ENCODE data around the gene ALG1L2.
A peak's percentile ranks its signal among the peaks of the same experiment; 100 is the strongest.
"Not testable (repeated sequence)": the region's sequence is repeated elsewhere in the genome, so short reads cannot be mapped to it uniquely, and the experiment has no call there.

ALG1L2 gene

DNA sequence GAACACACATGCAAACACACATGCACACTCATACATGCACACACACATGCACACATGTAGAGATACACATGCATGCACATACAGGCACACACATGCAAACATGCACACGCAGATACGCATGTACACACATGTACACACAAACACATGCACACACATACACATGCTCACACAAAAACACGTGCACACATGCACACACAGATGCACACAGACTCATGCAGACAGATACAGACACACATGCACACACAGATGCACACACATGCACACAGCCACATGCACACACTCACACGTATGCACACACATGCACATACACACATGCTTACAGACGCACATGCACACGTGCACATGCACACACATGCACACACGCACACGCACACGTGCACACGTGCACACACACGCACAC is 37.3 kb upstream of the ALG1L2 start:
- no peak for DNase-seq
- Histone ChIP-seq H3K23ac (ENCODE audit: low read length in 2 of 2) (no peak overlapping the region), H2AK5ac (ENCODE audit: low read length, severe bottlenecking) (no peak overlapping the region), H3K9ac (ENCODE audit: low read length) (no peak overlapping the region), H3K9me3 (ENCODE audit: control insufficient read depth, low read length) (no peaks in the 10 kb centered on the region), H3K4me1 (ENCODE audit: control insufficient read depth, insufficient read depth, low read depth, low read length) (peaks cover 2% of the 10 kb centered on the region), H2AFZ (ENCODE audit: low read depth, low read length) (no peak overlapping the region), H3K36me3 (ENCODE audit: control insufficient read depth in 1 of 2, insufficient read depth in 2 of 2, low read depth in 1 of 2, low read length in 2 of 2) (no peaks in the 10 kb centered on the region), H2BK5ac (ENCODE audit: low read depth, low read length, poor library complexity, severe bottlenecking) (no peak overlapping the region), H3K4ac (ENCODE audit: low read depth in 1 of 2, low read length in 2 of 2) (no peak overlapping the region), H3K18ac (ENCODE audit: low read depth in 1 of 2, low read length in 2 of 2) (no peak overlapping the region), H2BK120ac (ENCODE audit: low read depth, low read length) (no peak overlapping the region), H3K27ac (ENCODE audit: low read length, poor library complexity, severe bottlenecking) (no peak overlapping the region), H3K14ac (ENCODE audit: low read length in 2 of 2) (peak overlapping the region in 1 of 2 experiments; percentile 79), H2BK15ac (ENCODE audit: low read depth, poor library complexity, severe bottlenecking) (no peak overlapping the region), H3K79me1 (replicated peaks; ENCODE audit: low read length, poor library complexity, severe bottlenecking) (no peaks in the 10 kb centered on the region), H3K4me3 (ENCODE audit: insufficient read depth in 1 of 2, low read depth in 1 of 2, low read length in 2 of 2) (no peak overlapping the region), H2BK12ac (ENCODE audit: low read length in 2 of 2) (no peak overlapping the region), H3K27me3 (ENCODE audit: control insufficient read depth in 1 of 2, insufficient read depth in 1 of 2, low read length in 2 of 2) (no peaks in the 10 kb centered on the region), H3K4me2 (ENCODE audit: low read length, poor library complexity, severe bottlenecking) (no peak overlapping the region), H4K91ac (ENCODE audit: low read length) (no peak overlapping the region), H4K8ac (ENCODE audit: low read length) (no peak overlapping the region)
- 94% methylated on average over 6 of the region's 11 CpGs for WGBS

DNA sequence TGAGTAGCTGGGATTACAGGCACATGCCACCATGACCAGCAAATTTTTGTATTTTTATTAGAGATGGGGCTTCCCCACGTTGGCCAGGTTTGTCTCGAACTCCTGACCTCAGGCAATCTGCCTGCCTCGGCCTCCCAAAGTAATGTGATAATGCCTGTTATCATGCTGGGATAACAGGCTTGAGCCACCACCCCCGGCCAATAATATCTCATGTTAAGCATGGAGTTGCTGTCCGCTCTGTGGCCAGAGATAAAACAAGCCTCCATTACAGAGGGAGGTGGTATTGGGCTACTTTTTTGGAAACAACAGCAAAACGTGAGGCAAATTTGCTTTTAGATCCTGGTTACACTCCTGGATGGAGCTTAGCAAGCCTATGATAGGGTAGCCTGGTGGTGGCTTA is 32.9 kb upstream of the ALG1L2 start:
- Histone ChIP-seq H3K79me1 (replicated peaks; ENCODE audit: low read length, poor library complexity, severe bottlenecking) (no peaks in the 10 kb centered on the region), H3K4me2 (ENCODE audit: low read length, poor library complexity, severe bottlenecking) (no peak overlapping the region), H3K27me3 (ENCODE audit: control insufficient read depth in 1 of 2, insufficient read depth in 1 of 2, low read length in 2 of 2) (no peaks in the 10 kb centered on the region), H3K27ac (ENCODE audit: low read length, poor library complexity, severe bottlenecking) (no peak overlapping the region), H3K9me3 (ENCODE audit: control insufficient read depth, low read length) (no peaks in the 10 kb centered on the region), H3K14ac (ENCODE audit: low read length in 2 of 2) (no peak overlapping the region), H2BK120ac (ENCODE audit: low read depth, low read length) (no peak overlapping the region), H4K91ac (ENCODE audit: low read length) (no peak overlapping the region), H3K4ac (ENCODE audit: low read depth in 1 of 2, low read length in 2 of 2) (no peak overlapping the region), H3K36me3 (ENCODE audit: control insufficient read depth in 1 of 2, insufficient read depth in 2 of 2, low read depth in 1 of 2, low read length in 2 of 2) (no peaks in the 10 kb centered on the region), H3K18ac (ENCODE audit: low read depth in 1 of 2, low read length in 2 of 2) (no peak overlapping the region), H3K4me3 (ENCODE audit: insufficient read depth in 1 of 2, low read depth in 1 of 2, low read length in 2 of 2) (no peak overlapping the region), H2AK5ac (ENCODE audit: low read length, severe bottlenecking) (no peak overlapping the region), H3K23ac (ENCODE audit: low read length in 2 of 2) (no peak overlapping the region), H3K9ac (ENCODE audit: low read length) (no peak overlapping the region), H4K8ac (ENCODE audit: low read length) (no peak overlapping the region), H3K4me1 (ENCODE audit: control insufficient read depth, insufficient read depth, low read depth, low read length) (peaks cover 2% of the 10 kb centered on the region), H2BK5ac (ENCODE audit: low read depth, low read length, poor library complexity, severe bottlenecking) (no peak overlapping the region), H2AFZ (ENCODE audit: low read depth, low read length) (no peak overlapping the region), H2BK12ac (ENCODE audit: low read length in 2 of 2) (no peak overlapping the region), H2BK15ac (ENCODE audit: low read depth, poor library complexity, severe bottlenecking) (no peak overlapping the region)
- 67% methylated on average over 5 of the region's 6 CpGs for WGBS
- DNase-seq = no peak

DNA sequence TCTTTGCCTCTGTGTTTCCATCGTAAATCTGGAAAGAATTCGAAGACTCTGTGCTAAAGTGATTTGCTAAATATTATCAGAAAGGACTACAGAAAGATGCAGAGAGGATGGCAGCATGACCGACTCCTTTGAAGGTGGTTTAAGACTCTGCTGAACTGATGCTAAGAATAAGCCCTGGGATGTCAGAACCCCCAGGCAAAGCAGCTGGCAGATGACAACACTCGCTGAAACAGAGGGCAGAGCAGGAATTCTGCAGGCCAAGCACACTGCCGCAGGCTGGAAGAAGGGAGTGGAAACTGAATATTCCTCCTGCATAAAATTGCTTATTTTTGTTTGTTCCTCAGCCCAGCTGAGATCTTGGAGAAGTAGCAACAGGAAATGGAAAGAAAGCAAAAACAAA is 29.3 kb upstream of the ALG1L2 start:
- 94% methylated on average over 2 of the region's 5 CpGs for whole genome bisulfite sequencing
- H4K8ac ChIP-seq (ENCODE audit: low read length) = not testable (repeated sequence)

DNA sequence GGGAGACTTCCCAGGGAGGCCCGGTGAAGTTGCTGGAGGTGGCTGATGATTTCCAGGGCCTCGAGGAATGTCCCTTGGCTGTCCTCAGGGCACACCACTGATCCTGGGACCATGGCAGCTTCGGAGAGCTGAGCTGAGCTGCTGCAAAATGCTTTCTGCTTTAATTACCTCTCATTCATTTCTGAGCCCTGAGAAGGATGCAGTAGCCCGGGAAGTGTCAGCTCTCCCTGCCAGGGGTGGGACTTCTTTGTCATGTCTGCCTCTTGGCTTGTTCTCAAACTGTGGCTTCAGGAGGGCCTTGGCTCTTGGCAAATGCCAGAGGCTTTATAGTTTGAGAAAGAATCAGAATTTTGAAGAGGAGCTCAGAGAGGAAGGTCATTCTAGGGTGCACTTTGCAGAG is 28.7 kb upstream of the ALG1L2 start:
- H2AFZ ChIP-seq (ENCODE audit: low read depth, low read length); H3K27me3 ChIP-seq (ENCODE audit: control insufficient read depth in 1 of 2, insufficient read depth in 1 of 2, low read length in 2 of 2); H3K4me2 ChIP-seq (ENCODE audit: low read length, poor library complexity, severe bottlenecking); H2BK12ac ChIP-seq (ENCODE audit: low read length in 2 of 2); H3K9ac ChIP-seq (ENCODE audit: low read length); H3K36me3 ChIP-seq (ENCODE audit: control insufficient read depth in 1 of 2, insufficient read depth in 2 of 2, low read depth in 1 of 2, low read length in 2 of 2); H3K27ac ChIP-seq (ENCODE audit: low read length, poor library complexity, severe bottlenecking); H3K79me1 ChIP-seq (replicated peaks; ENCODE audit: low read length, poor library complexity, severe bottlenecking); H3K23ac ChIP-seq (ENCODE audit: low read length in 2 of 2); H2BK5ac ChIP-seq (ENCODE audit: low read depth, low read length, poor library complexity, severe bottlenecking); H3K18ac ChIP-seq (ENCODE audit: low read depth in 1 of 2, low read length in 2 of 2); H2AK5ac ChIP-seq (ENCODE audit: low read length, severe bottlenecking); H3K14ac ChIP-seq (ENCODE audit: low read length in 2 of 2); H2BK120ac ChIP-seq (ENCODE audit: low read depth, low read length); H2BK15ac ChIP-seq (ENCODE audit: low read depth, poor library complexity, severe bottlenecking); DNase-seq; H3K9me3 ChIP-seq (ENCODE audit: control insufficient read depth, low read length); H3K4me1 ChIP-seq (ENCODE audit: control insufficient read depth, insufficient read depth, low read depth, low read length); H4K91ac ChIP-seq (ENCODE audit: low read length); H3K4me3 ChIP-seq (ENCODE audit: insufficient read depth in 1 of 2, low read depth in 1 of 2, low read length in 2 of 2); H3K4ac ChIP-seq (ENCODE audit: low read depth in 1 of 2, low read length in 2 of 2); H4K8ac ChIP-seq (ENCODE audit: low read length): not testable (repeated sequence)
- 60% methylated on average over 1 of the region's 4 CpGs for WGBS

More for the DNA sequence above, 29.3 kb upstream of the ALG1L2 start:
- H3K23ac ChIP-seq (ENCODE audit: low read length in 2 of 2); H4K91ac ChIP-seq (ENCODE audit: low read length); H3K4ac ChIP-seq (ENCODE audit: low read depth in 1 of 2, low read length in 2 of 2); H3K27ac ChIP-seq (ENCODE audit: low read length, poor library complexity, severe bottlenecking); H2BK5ac ChIP-seq (ENCODE audit: low read depth, low read length, poor library complexity, severe bottlenecking); H3K18ac ChIP-seq (ENCODE audit: low read depth in 1 of 2, low read length in 2 of 2); H2AFZ ChIP-seq (ENCODE audit: low read depth, low read length); H2AK5ac ChIP-seq (ENCODE audit: low read length, severe bottlenecking); H2BK12ac ChIP-seq (ENCODE audit: low read length in 2 of 2); H2BK120ac ChIP-seq (ENCODE audit: low read depth, low read length); H3K9me3 ChIP-seq (ENCODE audit: control insufficient read depth, low read length); H3K79me1 ChIP-seq (replicated peaks; ENCODE audit: low read length, poor library complexity, severe bottlenecking); H3K4me2 ChIP-seq (ENCODE audit: low read length, poor library complexity, severe bottlenecking); H3K9ac ChIP-seq (ENCODE audit: low read length); DNase-seq; H3K36me3 ChIP-seq (ENCODE audit: control insufficient read depth in 1 of 2, insufficient read depth in 2 of 2, low read depth in 1 of 2, low read length in 2 of 2); H3K27me3 ChIP-seq (ENCODE audit: control insufficient read depth in 1 of 2, insufficient read depth in 1 of 2, low read length in 2 of 2); H3K4me1 ChIP-seq (ENCODE audit: control insufficient read depth, insufficient read depth, low read depth, low read length); H3K4me3 ChIP-seq (ENCODE audit: insufficient read depth in 1 of 2, low read depth in 1 of 2, low read length in 2 of 2); H2BK15ac ChIP-seq (ENCODE audit: low read depth, poor library complexity, severe bottlenecking); H3K14ac ChIP-seq (ENCODE audit: low read length in 2 of 2): not testable (repeated sequence)

All from mesenchymal stem cell (in vitro differentiated cells and primary cell).